ENCODE results near the gene DEDD2.

DEDD2 gene

GRCh38 chr19:42154471-42155323, 62.8 kb downstream of the DEDD2 start:
- H3K9me3 ChIP-seq (ENCODE audit: low read depth, low read length), result no peaks in the 10 kb centered on the region
- TF ChIP-seq POLR2AphosphoS5 (IDR thresholded peaks at IDR 0.05; ENCODE audit: borderline replicate concordance, low read depth, low read length) (no peak), FOXP2 (optimal IDR thresholded peaks at IDR 0.05; ENCODE audit: control extremely low read depth, extremely low read length, insufficient read depth) (no peak), EZH2 (IDR thresholded peaks at IDR 0.05) (no peak)
- no peak overlapping the region for H3K4me3 ChIP-seq
- DNase-seq (ENCODE audit: low read depth, low spot score), result no peak
- no peak overlapping the region for H3K9ac ChIP-seq (ENCODE audit: insufficient read length)
- no peaks in the 10 kb centered on the region for H3K36me3 ChIP-seq (ENCODE audit: insufficient read depth, low read length)
- H3K27ac ChIP-seq, result no peak overlapping the region

GRCh38 chr19:42153672-42154433, 63.6 kb downstream of the DEDD2 start:
- no peak for TF ChIP-seq FOXP2 (optimal IDR thresholded peaks at IDR 0.05; ENCODE audit: control extremely low read depth, extremely low read length, insufficient read depth)
- TF ChIP-seq EZH2 (IDR thresholded peaks at IDR 0.05), result no peak
- TF ChIP-seq POLR2AphosphoS5 (IDR thresholded peaks at IDR 0.05; ENCODE audit: borderline replicate concordance, low read depth, low read length), result no peak

GRCh38 chr19:42152910-42153671, 64.4 kb downstream of the DEDD2 start:
- no peak overlapping the region for H3K4me3 ChIP-seq
- H3K9ac ChIP-seq (ENCODE audit: insufficient read length), result no peak overlapping the region
- H3K27ac ChIP-seq, result no peak overlapping the region
- no peak for DNase-seq (ENCODE audit: low read depth, low spot score)
- H3K36me3 ChIP-seq (ENCODE audit: insufficient read depth, low read length), result no peaks in the 10 kb centered on the region
- no peaks in the 10 kb centered on the region for H3K9me3 ChIP-seq (ENCODE audit: low read depth, low read length)
- TF ChIP-seq POLR2AphosphoS5 (IDR thresholded peaks at IDR 0.05; ENCODE audit: borderline replicate concordance, low read depth, low read length), result no peak
- TF ChIP-seq EZH2 (IDR thresholded peaks at IDR 0.05), result no peak
- TF ChIP-seq FOXP2 (optimal IDR thresholded peaks at IDR 0.05; ENCODE audit: control extremely low read depth, extremely low read length, insufficient read depth), result no peak

More at GRCh38 chr19:42153672-42154433, 63.6 kb downstream of the DEDD2 start:
- no peaks in the 10 kb centered on the region for H3K9me3 ChIP-seq (ENCODE audit: low read depth, low read length)
- H3K36me3 ChIP-seq (ENCODE audit: insufficient read depth, low read length), result no peaks in the 10 kb centered on the region
- no peak overlapping the region for H3K9ac ChIP-seq (ENCODE audit: insufficient read length)
- H3K4me3 ChIP-seq, result no peak overlapping the region
- H3K27ac ChIP-seq, result no peak overlapping the region
- DNase-seq (ENCODE audit: low read depth, low spot score), result no peak

- TF ChIP-seq POLR2AphosphoS5 (IDR thresholded peaks at IDR 0.05; ENCODE audit: borderline replicate concordance, low read depth, low read length), result no peak
- Histone ChIP-seq H3K27ac (no peak overlapping the region), H3K9ac (ENCODE audit: insufficient read length) (no peak overlapping the region), H3K4me3 (no peak overlapping the region), H3K9me3 (ENCODE audit: low read depth, low read length) (no peaks in the 10 kb centered on the region), H3K36me3 (ENCODE audit: insufficient read depth, low read length) (no peaks in the 10 kb centered on the region)
- no peak for DNase-seq (ENCODE audit: low read depth, low spot score)
Measured at GRCh38 chr19:42151782-42152684, 65.4 kb downstream of the DEDD2 start.

- no peak for DNase-seq (ENCODE audit: low read depth, low spot score)
- Histone ChIP-seq H3K4me3 (no peak overlapping the region), H3K27ac (no peak overlapping the region), H3K9me3 (ENCODE audit: low read depth, low read length) (no peaks in the 10 kb centered on the region), H3K9ac (ENCODE audit: insufficient read length) (no peak overlapping the region), H3K36me3 (ENCODE audit: insufficient read depth, low read length) (no peaks in the 10 kb centered on the region)
- TF ChIP-seq EZH2 (IDR thresholded peaks at IDR 0.05), result no peak
- no peak for TF ChIP-seq FOXP2 (optimal IDR thresholded peaks at IDR 0.05; ENCODE audit: control extremely low read depth, extremely low read length, insufficient read depth)
- TF ChIP-seq POLR2AphosphoS5 (IDR thresholded peaks at IDR 0.05; ENCODE audit: borderline replicate concordance, low read depth, low read length), result no peak
Measured at GRCh38 chr19:42150911-42151361, 66.5 kb downstream of the DEDD2 start.

- H3K36me3 ChIP-seq (ENCODE audit: insufficient read depth, low read length), result no peaks in the 10 kb centered on the region
- no peak overlapping the region for H3K27ac ChIP-seq
- TF ChIP-seq FOXP2 (optimal IDR thresholded peaks at IDR 0.05; ENCODE audit: control extremely low read depth, extremely low read length, insufficient read depth) (no peak), POLR2AphosphoS5 (IDR thresholded peaks at IDR 0.05; ENCODE audit: borderline replicate concordance, low read depth, low read length) (no peak), EZH2 (IDR thresholded peaks at IDR 0.05) (no peak)
- H3K9me3 ChIP-seq (ENCODE audit: low read depth, low read length), result no peaks in the 10 kb centered on the region
- no peak overlapping the region for H3K4me3 ChIP-seq
- no peak overlapping the region for H3K9ac ChIP-seq (ENCODE audit: insufficient read length)
- no peak for DNase-seq (ENCODE audit: low read depth, low spot score)
Measured at GRCh38 chr19:42150364-42150763, 67.1 kb downstream of the DEDD2 start.

- Histone ChIP-seq H3K27ac (no peak overlapping the region), H3K9ac (ENCODE audit: insufficient read length) (no peak overlapping the region), H3K36me3 (ENCODE audit: insufficient read depth, low read length) (no peaks in the 10 kb centered on the region), H3K9me3 (ENCODE audit: low read depth, low read length) (no peaks in the 10 kb centered on the region), H3K4me3 (no peak overlapping the region)
- DNase-seq (ENCODE audit: low read depth, low spot score), result no peak
- no peak for TF ChIP-seq POLR2AphosphoS5 (IDR thresholded peaks at IDR 0.05; ENCODE audit: borderline replicate concordance, low read depth, low read length)
- no peak for TF ChIP-seq EZH2 (IDR thresholded peaks at IDR 0.05)
- no peak for TF ChIP-seq FOXP2 (optimal IDR thresholded peaks at IDR 0.05; ENCODE audit: control extremely low read depth, extremely low read length, insufficient read depth)
Measured at GRCh38 chr19:42149447-42150202, 67.9 kb downstream of the DEDD2 start.

Data from SK-N-MC (cell line).